ENCODE measurements around the gene EIF1.
"Not testable (repeated sequence)": the region's sequence is repeated elsewhere in the genome, so short reads cannot be mapped to it uniquely, and the experiment has no call there.

The EIF1 gene

GRCh38 chr17:41688641-41689496, at the start of gene EIF1:
Gene EIF1 (plus strand): TSS chr17:41688885. CDS start chr17:41689039, 154 bp downstream.
- DNase-seq (ENCODE audit: low read depth) = peak; percentile 100

DNA sequence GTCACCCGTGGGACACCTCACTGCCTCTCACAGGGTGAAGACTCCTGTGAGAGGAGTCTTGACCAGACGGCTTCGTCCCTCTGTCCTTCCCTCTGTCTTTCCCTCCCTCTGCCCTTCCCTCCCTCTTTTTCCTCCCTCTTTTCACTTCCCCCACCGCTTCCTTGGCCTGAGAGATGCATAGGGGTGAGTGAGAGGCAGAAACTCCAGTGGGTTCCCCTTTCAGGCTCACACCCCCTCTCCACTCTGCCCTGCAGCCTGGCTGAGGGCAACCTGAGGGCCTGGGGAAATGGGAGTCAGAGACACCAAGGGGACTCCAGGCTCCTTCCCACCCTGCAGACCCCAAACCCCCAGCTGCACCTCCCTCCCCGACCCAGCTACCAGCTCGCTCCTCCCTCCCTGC, 49.7 kb upstream of the EIF1 start:
- no peak for DNase-seq (ENCODE audit: low read depth)

- DNase-seq (ENCODE audit: low read depth) = no peak
Observed at GRCh38 chr17:41639492-41640473, 48.9 kb upstream of the EIF1 start.

DNA sequence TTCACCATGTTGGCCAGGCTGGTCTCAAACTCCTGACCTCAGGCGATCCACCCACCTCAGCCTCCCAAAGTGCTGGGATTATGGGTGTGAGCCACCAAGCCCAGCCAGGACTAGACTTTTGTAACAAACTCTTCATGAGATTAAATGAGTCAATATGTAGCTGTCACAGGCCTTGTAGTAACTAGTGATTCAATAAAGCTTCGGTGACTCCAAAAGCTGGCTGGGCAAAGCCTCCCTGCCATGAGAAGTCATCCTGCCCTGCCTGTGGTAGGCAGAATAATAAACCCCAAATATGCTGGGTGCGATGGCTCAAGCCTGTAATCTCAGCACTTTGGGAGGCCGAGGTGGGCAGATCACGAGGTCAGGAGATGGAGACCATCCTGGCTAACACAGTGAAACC, 48.1 kb upstream of the EIF1 start:
- not testable (repeated sequence) for DNase-seq (ENCODE audit: low read depth)

DNA sequence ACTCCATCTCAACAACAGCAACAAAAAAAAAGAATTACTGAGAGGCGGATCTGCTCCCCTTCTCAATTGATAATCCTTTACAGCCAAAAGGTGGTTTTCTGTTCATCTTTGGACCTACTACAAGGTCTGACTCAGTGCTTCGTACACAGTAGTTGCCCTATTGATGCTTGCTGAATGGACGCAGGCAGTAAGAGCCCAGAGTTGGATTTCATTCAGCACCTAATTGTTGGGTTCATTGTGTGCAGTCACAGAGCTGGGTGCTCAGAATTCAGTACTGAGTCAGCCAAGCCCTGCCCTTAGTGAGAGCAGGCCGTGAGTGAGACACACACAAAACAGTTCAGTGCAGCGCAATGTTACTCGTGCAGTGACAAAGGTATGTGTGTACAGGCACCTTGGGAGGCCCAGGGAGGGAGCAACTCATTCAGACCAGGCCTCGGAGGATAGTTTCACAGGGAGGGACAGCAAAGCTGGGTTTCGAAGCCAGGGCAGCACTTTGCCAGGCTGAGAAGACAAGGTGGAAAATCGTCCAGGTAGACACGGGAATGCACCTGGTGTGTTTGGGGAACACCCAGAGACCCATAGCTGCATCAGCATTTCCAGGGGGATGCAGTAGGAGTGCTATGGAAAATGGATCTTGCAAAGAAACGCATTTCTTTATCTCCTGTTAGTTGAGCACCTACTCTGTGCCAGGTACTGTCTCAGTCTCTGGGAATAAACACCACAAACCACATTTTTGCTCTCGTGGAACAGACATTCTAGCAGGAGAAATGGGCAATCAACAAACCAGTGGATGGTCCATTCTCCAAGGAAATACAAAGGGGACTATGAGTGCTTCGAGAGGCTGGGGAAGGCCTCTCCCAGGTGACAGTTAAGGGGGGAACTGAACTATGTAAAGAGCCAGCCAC, 46.2 kb upstream of the EIF1 start:
- DNase-seq (ENCODE audit: low read depth) = no peak

DNA sequence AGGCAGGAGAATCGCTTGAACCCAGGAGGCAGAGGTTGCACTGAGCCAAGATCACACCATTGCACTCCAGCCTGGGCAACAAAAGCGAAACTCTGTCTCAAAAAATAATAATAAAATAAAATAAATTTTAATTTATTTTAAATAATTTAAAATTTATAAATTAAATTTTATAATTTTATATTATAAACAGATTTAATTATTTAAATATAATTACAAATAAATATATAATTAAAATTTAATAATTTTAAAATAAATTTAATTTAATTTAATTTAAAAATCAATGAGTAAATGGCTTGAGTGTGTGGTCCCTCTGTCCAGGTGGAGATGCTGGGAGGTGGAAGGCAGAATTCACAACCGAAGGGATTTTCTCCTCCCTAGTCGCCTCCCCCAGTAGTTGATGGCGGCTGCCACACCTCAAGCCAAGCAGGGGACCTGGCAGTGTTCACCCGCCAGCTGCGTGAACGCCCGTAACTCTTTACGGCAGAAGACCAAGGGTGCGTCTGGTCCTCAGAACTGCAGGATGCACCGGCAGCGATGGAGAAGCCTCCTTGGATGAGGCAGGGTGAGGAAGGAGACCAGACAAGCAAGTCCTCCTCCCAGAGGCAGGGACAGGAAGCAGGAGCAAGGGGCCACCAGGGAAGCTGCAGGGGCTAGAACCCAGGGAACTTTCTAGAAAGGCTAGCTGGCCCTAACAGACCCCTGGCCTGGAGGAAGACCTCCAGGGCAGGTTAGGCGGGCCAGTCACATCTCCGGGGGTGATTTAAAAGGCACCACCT, 41.5 kb upstream of the EIF1 start:
- DNase-seq (ENCODE audit: low read depth) = no peak

GRCh38 chr17:41647940-41648410, 40.7 kb upstream of the EIF1 start:
- DNase-seq (ENCODE audit: low read depth) = peak; percentile 96

GRCh38 chr17:41648411-41649195, 40.1 kb upstream of the EIF1 start:
- DNase-seq (ENCODE audit: low read depth) = peak; percentile 76

GRCh38 chr17:41649923-41650519, 38.7 kb upstream of the EIF1 start:
- DNase-seq (ENCODE audit: low read depth) = no peak

DNA sequence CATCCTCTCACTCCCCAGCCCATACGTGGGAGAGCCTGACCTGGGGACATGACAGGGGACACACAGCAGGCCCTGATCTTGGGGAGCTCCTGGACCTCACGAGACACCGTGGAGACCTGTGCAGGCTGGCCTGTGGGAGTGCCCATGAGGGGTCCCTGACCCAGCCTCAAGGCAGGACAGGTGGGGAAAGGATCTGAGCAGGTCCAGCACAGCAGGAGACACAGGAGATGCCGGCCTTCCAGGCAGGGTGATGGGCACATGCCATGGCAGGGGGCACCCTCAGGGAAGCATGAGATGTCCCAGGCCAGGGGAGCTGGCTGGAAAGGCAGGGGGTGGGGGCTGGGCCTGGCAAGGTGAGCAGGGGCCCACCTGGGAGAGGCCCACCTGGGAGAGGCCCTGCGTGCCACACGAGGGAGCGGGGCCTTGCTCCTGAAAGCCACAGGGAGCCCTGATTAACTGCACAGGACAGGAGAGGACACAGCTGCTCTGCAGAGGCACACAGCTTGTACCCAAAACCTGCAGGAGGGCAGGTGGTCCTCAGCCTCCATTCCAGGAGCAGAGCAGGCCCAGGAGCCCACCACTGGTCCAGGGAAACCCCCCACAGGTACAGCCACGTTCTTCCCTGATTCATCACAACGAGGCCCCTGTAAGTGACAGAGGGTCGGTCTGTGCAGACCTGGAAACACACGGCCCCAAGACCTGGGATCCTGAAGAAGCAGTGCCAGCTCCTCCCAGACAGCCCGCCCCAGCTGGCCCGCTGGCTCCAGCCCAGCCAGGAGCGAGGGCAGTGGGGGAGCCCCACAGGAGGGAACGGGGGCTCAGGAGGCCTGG, 37.7 kb upstream of the EIF1 start:
- DNase-seq (ENCODE audit: low read depth) = no peak

GRCh38 chr17:41651625-41652460, 36.8 kb upstream of the EIF1 start:
- DNase-seq (ENCODE audit: low read depth) = no peak

DNA sequence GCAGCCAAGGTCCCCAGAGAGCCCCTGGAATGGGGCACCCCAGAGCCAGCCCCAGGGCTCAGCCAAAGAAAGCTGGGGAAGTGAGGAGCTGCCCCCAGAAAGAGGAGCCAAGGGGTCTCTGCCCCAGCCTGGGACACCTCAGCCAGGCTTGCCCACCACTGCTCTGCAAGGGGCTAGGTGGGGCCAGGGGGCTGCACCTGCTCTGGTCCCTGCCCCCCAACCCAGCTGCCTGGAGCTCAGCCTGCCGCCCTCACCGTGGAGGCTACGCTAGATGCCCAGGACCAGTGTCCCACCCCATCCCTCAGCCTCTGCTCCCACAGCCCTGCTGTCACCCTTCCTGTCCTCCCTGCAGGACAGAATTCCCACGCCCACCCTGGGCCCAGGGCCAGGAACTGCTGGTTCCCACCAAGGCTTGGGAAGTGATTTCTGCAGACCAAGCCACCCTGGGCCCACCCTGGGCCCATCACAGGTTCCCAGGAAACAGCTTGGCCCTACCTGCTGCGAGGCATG, 36.2 kb upstream of the EIF1 start:
- DNase-seq (ENCODE audit: low read depth) = no peak

- DNase-seq (ENCODE audit: low read depth) = no peak
Observed at GRCh38 chr17:41653421-41653820, 35.3 kb upstream of the EIF1 start.

DNA sequence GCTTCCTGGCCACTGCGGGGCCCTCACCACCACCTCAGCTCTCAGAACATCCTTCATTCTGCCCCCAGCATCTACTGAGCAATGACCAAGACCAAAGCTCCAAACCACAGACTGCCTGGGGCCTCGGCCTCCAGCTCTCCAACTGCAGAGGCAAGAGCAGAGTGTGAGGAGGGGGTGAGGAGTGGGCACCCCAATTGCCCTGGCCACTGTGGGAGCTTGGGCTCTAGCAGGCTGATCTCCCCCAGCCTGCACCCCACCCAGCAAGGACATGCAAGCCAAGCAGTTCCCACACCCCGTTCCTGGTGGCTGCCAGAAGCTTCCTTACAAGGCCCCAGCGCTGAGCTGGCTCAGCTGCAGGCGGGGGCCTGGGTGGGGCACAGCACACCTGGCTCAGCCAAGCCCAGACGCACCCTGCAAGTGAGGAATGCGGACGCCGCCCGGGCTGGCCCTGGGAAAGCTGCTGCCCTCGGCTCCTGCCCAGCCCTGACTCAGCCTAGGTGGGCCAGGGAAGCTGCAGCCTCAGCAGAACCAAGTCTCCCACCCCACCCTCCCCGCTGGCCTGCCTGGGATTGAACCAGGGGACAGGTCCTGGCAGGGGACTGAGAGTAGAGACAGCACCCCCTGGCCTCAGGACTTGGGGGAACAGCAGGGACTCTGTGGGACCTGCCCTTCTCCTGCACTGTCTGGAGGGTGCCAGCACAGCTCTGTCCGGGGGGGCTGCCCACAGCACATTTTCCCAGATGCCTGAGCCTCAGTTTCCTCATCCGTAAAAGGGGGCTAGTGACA, 34.6 kb upstream of the EIF1 start:
- DNase-seq (ENCODE audit: low read depth) = no peak

DNA sequence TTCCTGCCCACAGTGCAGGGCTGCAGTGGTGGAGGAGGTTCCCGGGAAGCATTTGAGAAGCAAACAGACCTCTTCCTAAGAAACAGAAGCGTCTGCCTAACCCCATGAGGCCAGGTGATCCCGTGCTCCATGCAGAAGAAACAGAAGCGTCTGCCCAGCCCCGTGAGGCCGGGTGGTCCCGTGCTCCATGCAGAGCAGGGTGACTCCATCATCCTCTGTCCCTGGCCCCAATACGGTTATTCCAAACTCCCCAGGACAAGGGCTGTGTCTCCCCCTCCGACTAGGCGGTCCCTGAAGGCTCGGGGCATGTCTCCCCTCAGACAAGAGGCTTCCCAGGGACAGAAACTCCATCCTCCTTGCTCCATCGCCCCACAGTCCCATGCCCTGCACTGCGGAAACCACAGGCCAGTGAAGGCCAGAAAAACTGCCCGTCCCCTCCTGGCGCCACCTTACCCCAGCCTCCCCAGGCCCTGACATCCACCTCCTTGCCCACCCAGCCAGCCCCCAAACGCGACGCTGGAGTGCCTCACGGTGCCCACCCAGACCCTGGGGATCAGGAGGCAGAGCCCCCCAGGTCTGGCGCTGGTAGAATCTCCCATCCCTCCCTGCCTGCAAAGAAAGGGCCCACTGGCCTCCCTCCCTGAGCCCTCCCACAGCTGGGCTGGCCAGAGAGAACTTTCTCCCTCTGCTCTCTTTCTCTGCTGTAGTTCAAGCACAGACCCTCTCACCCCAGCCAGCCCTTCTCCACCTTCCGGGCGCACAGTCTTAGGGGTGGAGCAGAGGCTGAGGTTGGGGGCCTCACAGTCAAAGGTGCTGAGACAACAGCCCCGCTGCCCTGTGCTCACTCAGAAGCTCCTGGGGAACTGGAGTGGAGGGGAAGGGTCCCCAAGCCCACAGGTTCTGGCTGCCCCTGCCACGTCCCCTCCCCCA, 33.7 kb upstream of the EIF1 start:
- no peak for DNase-seq (ENCODE audit: low read depth)
